Stimulated activated CD4-positive, alpha-beta T cell treated with anti-CD3 and anti-CD28 coated beads, TNF-alpha, amount 100 ng/mL, for 48 hours (primary cell): ENCODE results near the gene PRM1.
A peak's percentile ranks its signal among the peaks of the same experiment; 100 is the strongest.

Experiments used
- DNase-seq, 3 donors: peaks; one replicate each; pipeline ENCODE4 v3.0.0-alpha.2; 2020; ENCODE audit warnings: low read depth in 3 of 3

PRM1 gene

GRCh38 chr16:11253995-11254912, 26.9 kb downstream of the PRM1 start:
- DNase-seq, result no peak

- peak in 1 of 3 donors; percentile 31 for DNase-seq
Observed at GRCh38 chr16:11253009-11253994, 27.8 kb downstream of the PRM1 start.

DNA sequence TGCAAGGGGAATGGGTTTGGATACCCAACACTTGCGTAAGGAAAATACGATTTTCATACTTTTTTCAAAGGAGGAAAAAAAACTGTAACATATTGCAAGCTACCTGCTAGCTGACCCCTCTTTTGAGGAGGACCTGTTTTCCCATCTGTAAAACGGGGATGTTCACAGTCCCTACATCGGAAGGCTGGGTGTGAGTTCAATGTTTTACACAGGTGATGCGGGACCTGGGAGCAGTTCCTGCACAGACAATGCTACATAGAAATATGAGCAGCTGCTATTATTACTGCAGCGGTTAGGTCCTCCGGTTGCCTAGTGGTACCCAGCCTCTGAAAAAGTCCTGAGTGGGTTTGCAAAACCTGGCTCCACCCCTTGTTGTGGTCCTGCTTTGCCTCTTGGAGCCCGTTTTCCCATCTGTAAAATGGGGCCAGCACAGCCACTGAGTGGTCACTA, 28.6 kb downstream of the PRM1 start:
- peak in 1 of 3 donors; percentile 18 for DNase-seq

- peak; percentile 72 to 79 (median 79) for DNase-seq
Observed at GRCh38 chr16:11251525-11252481, 29.3 kb downstream of the PRM1 start.

- DNase-seq, result no peak
Observed at GRCh38 chr16:11250786-11251524, 30.2 kb downstream of the PRM1 start.

DNA sequence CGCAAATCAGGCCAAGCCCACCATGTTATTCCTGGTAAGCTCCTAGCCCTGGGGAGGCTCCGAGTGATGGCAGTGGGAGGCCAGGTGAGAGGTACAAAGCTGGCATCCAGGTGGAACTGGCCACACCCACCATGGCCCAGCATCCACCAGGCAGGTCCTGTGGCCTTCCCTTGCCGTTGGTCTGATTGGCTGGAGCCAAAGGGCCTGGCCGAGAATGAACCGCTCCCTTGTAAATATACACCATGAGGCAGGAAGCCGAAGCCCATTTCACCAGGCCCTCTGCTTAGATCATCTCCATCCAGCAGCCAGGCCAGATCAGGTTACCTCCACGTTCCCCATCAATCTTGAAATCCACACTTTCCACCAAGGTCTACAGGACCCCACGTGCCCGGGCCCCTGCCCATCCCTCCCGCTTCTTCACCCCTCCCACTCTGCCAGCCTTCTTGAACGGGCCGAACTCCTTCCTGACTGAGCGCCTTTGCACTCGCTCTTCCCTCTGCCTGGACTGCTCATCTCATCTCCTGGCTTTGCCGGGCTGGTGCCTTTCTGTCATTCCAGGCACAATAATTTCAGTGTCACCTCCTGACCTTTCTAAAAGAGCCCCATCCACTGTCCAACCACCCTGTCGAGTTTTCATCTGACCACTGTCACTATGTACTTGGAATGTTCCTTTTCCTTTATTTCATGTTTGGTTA, 30.9 kb downstream of the PRM1 start:
- DNase-seq, result no peak

- no peak for DNase-seq
Observed at GRCh38 chr16:11249233-11250061, 31.7 kb downstream of the PRM1 start.

GRCh38 chr16:11248133-11248532, 33.0 kb downstream of the PRM1 start:
- no peak for DNase-seq

- no peak for DNase-seq
Observed at GRCh38 chr16:11245988-11246387, 35.1 kb downstream of the PRM1 start.

DNA sequence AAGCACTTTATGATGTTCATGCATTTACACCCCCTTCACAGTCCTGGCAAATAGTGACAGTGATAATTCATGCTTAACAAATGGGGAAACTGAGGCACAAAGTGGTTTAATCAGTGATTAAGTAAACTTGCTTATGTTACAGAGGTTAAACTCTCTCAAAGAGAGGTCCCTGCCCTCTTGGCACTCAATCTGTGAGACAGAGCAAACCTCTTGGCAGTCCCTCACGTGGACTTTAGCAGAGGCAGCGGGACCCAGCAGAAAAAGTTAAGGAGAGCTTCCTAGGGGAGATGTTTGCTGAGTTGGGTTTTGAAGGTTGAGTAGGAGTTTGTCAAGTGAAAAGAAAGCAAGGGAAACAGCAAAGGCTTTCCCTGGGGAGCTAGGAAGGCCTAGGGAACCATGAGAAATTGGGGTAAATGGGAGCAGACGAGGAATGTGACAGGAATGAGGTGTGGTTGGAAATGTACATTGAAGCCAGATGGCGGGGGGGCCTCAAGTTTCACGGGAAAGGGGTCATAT, 35.9 kb downstream of the PRM1 start:
- no peak for DNase-seq

DNA sequence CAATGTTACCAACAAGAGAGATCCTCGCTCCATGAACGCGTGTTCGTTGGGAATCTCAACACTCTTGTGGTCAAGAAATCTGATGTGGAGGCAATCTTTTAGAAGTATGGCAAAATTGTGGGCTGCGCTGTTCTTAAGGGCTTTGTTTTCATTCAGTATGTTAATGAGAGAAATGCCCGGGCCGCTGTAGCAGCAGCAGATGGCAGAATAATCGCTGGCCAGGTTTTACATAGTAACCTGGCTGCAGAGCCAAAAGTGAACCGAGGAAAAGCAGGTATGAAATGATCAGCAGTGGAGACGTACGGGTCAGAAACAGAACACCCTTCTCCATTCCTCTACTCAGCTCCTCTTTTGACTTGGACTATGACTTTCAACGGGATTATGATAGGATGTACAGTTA, 38.5 kb downstream of the PRM1 start:
- DNase-seq, result no peak

- no peak for DNase-seq
Observed at GRCh38 chr16:11241480-11242204, 39.5 kb downstream of the PRM1 start.

- DNase-seq, result no peak
Observed at GRCh38 chr16:11240636-11241473, 40.3 kb downstream of the PRM1 start.

GRCh38 chr16:11239644-11240632, 41.2 kb downstream of the PRM1 start:
- no peak for DNase-seq

DNA sequence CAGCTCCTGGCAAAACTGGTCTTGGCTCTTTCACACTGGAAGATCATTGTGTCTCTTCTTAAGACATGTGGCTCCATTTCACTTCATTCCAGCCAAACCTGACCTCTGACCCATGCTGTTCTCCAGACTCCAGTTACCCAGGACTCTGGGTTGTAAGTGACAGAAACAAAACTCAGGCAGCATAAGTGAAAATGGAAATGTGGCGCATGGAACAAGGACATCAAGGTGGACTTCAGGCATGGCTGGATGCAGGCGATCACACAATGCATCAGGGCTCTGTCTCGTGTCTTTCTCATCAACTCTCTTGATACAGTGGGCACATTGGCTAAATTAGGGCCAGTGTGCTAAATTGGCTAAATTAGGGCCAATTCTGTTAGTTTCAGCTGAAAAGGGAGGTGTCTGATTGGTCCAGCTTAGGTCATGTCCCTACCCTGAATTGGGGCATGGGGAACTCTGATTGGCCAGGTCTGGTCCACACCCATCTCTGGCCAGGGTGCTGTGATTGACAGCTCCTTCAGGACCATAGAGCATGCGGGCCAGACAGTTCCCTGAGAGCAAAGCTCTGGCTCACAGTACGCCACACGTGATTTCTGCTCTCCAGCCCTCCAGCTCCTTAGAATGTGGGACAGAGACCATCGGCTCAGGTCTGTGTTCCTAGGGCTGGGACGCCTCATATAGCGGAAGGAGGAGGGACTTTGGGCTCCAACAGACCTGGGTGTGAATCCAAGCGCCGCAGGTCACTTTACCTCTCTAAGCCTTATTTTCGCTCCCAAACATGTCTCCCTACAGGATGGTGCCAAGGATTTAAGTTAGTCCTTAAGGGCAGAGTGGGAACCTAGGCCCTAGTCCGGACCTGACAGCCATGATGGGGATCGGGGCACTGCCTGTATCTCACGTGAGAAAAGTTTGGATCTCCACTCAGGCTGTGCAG, 42.6 kb downstream of the PRM1 start:
- DNase-seq, result no peak
